Fibroblast of the aortic adventitia (primary cell): Measurements from ENCODE around the gene TRABD2B. TPM values are rescaled to one million over a fixed set of nuclear protein-coding genes. Genes with fewer than 3 reads are reported as not detected.

Source experiments
- DNase-seq: peaks from one replicate; pipeline ENCODE4 v3.0.0-alpha.2; 2010; ENCODE audit warnings: low read depth
- H3K4me3 ChIP-seq: 2 replicates; pipeline ENCODE4 v1.5.1; 2011; ENCODE audit warnings: low read depth, mild to moderate bottlenecking, control low read depth, low read length, moderate library complexity
- CTCF ChIP-seq: IDR thresholded peaks from 2 replicates; pipeline ENCODE4 v1.5.1; 2011; ENCODE audit warnings: mild to moderate bottlenecking, low read length, control low read depth, inconsistent platforms; ENCODE audit not compliant: insufficient read depth
- total RNA-seq: library from RNA; depleted of rRNA; stranded (reverse); fragments of >200 nt; gene quantifications from 2 replicates; pipeline ENCODE4 v1.2.3, GENCODE V29; 2012; ENCODE audit warnings: low replicate concordance

Gene TRABD2B
- total RNA-seq, 1 donor, result under 0.01 TPM

DNA sequence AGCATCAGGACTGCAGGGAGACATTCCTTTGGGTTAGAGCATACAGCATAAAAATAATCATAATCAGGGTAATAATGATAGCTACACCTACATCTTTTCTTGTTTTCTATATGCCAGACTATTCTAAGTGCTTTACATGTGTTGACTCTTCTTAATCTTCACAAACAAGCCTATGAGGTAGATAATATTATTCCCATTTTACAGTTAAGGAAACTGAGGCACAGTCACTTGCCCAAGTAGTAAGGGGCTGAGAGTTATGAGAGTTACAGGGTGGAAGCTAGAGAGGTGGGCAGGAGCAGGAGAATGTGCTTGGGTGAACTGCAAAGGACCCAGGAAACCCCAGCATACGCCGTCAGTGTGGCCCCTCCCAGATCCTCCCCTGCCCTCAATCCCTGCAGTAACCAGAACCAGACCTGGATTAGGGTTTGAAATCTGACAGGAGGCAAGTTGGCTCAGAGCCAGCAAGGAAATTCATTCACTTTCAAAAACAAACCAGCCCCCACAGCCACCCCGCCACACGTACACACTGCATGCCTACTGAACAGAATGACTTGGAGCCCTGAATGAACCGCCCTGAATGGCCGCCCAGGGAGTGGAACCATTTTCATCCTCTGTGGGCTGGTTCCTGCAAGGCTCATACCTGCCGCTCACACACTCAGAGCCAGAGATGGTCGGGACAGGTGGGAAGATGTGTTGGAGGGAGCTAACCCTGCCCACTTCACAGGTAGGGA is 126.1 kb downstream of the TRABD2B start:
- no peak overlapping the region for H3K4me3 ChIP-seq
- TF ChIP-seq CTCF, result no peak
- no peak for DNase-seq

DNA sequence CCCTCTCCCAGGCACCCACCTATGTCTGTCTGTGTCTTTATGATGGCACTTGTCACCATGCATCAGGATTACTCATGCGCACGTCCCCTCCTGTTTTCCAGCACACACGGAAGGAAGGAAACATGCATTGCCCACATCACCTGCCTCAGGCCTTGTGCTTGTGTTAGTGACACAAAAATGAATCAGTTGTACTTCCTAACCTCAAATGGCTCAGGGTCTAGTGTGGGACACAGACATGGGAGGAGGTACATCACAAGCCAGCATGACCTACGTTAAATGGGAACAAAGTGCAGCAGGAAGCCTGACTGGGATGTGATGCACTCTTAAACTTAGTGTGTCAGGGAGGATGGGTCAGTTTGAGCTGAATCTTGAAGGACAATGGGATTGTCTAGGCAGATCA is 126.7 kb downstream of the TRABD2B start:
- TF ChIP-seq CTCF, result no peak
- H3K4me3 ChIP-seq, result no peak overlapping the region
- DNase-seq, result no peak

GRCh38 chr1:47868348-47868676 is 128.9 kb downstream of the TRABD2B start:
- DNase-seq, result no peak
- H3K4me3 ChIP-seq, result no peak overlapping the region
- TF ChIP-seq CTCF, result no peak

DNA sequence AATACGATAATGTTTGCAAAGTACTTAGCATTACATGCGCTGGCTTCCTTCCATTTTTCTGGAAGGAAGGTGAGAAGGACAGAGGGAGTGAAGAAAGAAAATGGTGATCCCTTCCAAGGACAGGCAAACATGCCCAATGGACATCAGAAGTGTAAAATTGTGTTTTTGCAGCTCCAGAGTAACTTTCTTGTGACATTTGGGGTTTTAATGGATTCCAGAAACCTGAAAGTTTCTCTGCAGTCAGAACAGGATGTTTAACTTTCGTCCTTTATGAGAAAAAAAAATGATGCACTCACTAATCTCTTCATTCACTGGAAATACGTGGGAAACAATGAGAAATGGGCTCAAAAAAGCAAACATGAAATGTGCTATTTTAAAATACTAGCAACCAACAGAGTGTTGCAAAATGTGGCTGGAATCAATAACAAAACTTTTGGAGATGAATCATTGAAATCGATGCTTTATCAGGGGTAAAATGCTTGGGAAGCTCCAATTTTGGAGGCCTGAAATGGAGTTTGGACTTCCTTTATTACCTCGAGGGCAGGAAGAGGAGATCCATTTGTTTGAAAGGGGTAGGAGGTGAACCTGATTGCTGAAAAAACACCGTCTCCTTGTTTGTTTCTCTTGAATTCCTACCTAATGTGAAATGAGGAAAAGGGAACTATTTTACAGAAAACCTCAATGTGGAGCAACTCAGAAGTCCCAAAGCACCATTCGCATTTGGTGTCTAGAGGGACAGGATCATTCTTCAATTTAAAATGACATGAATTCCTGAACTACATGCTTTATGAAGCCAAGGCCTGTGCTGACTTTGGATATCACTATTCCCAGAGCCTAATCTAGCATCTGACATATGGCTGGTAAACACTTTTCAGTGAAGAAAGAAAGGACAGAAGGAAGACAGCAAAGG is 129.5 kb downstream of the TRABD2B start:
- H3K4me3 ChIP-seq, result no peak overlapping the region
- no peak for TF ChIP-seq CTCF
- no peak for DNase-seq

DNA sequence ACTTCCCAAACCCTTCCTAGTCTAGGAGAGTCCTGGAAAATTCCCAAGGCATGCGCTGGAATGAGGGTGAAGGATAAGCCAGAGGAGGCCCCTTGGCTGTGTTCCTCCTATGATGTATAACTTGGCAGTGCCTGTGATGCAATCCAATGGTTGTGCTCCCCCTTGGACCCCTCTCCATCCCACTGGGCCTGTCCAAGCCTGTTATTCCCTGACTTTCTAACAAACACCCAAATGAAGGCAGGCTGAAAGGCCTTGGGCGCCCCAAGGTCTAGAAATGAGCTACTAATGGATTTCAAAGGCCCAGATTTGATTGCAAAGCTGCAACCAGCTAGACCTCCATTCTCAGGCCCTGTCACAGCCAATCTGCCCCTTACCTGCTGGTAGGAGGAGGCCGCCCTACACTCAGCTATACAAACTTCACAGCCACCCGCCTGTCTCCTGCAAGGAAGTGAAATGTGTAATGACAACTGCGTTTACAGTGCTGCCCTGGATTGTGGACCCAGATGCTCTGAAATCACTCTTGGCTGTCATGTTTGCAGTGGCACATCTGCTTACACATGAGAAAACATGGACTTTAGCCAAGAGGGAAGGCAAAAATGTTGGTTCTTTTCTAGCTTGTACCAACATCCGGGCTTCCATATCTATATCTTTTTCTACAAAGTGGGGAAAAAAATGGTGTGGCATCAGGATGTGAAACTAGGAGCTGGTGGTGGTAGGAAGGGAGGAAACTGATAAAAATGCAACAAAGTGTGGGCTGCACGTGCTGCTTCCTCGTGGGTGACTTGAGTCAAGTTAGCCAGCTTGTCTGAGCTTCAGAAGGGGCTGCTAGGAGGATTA is 130.4 kb downstream of the TRABD2B start:
- no peak for DNase-seq
- no peak for TF ChIP-seq CTCF
- H3K4me3 ChIP-seq, result no peak overlapping the region

DNA sequence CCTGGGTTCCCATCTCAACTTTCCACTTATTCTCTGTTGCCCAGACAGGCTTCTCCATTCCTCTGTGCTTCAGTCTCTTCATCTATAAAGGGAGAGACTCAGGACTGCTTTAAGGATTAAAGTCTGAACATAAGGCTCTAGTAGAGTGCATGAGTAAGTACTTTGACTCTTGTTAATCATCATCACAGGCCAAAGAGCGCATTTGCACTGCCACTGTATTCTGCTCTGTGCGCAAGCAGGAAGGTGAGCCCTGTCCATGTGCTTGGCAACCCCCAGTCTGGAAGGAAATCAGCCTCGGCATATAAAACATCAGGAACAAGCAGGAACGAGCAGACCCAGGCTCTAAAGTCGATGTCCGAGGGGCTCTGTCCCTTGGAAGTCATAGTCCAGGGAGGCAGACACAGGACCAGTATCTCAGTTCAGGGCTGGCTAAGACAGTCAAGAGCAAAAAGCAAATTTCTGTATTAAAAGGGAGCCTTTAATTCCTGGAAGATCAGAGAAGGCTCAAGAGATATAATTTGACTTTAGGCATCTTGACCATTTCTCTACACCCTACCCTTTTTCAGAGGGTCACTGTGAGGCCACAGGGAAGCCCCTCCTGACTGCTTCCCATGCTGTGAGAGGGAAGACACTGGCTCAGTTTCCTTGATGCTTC is 131.2 kb downstream of the TRABD2B start:
- no peak overlapping the region for H3K4me3 ChIP-seq
- TF ChIP-seq CTCF, result no peak
- no peak for DNase-seq
